ENCODE data around the gene CACYBP. TPM values are rescaled to one million over a fixed set of nuclear protein-coding genes. Genes with fewer than 3 reads are reported as not detected.

Gene CACYBP
- total and polyA plus RNA-seq, 4 donors = 40.6 to 219 (median 65.1) TPM

DNA sequence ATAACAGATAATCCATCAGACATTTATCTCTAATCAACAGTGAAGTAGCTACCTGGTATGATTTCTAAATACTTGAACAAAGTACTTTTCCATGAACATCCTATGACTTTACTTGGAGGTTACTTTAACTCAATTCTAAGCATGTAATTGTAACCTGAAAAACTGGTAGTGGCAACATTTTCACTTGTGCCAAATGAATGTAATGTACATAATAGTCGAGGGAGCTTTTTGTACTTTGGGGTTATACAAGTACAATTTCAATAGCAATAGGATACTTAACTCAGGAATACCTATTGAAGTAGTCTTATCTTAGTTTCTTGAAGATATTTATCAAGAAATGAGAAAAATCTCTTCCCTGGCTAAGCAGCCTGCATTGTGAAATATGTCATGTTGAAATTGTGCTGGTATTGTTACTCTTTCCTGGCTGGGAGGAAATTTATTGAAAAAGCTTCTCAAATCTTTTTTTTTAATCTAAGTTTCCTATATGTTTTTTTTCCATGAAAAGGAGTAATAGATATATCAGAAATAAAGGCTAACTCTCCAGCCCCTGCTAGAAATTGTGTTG lies 33.7 kb upstream of the CACYBP start:
- no peak overlapping the region for H3K27ac ChIP-seq (ENCODE audit: low read depth in 1 of 2, low read length in 1 of 2)
- ATAC-seq (ENCODE audit: insufficient read depth, low FRiP score) = peak; percentile 42
- H3K9me3 ChIP-seq (ENCODE audit: control insufficient read depth in 4 of 4, insufficient read depth in 3 of 4, low read length in 3 of 4) = no peaks in the 10 kb centered on the region
- no peak overlapping the region for H3K4me3 ChIP-seq
- TF ChIP-seq, protein P1, sequence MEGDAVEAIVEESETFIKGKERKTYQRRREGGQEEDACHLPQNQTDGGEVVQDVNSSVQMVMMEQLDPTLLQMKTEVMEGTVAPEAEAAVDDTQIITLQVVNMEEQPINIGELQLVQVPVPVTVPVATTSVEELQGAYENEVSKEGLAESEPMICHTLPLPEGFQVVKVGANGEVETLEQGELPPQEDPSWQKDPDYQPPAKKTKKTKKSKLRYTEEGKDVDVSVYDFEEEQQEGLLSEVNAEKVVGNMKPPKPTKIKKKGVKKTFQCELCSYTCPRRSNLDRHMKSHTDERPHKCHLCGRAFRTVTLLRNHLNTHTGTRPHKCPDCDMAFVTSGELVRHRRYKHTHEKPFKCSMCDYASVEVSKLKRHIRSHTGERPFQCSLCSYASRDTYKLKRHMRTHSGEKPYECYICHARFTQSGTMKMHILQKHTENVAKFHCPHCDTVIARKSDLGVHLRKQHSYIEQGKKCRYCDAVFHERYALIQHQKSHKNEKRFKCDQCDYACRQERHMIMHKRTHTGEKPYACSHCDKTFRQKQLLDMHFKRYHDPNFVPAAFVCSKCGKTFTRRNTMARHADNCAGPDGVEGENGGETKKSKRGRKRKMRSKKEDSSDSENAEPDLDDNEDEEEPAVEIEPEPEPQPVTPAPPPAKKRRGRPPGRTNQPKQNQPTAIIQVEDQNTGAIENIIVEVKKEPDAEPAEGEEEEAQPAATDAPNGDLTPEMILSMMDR (IDR thresholded peaks at IDR 0.05; ENCODE audit: control extremely low read depth, extremely low read depth) = no peak
- no peak overlapping the region for H3K9ac ChIP-seq (ENCODE audit: insufficient read depth in 1 of 2, low read length in 2 of 2)
- DNase-seq = peak in 2 of 3 donors; percentile 72 to 86
- peaks cover 0 to 5% (median 0%) of the 10 kb centered on the region in 4 donors for H3K36me3 ChIP-seq (ENCODE audit: control insufficient read depth in 4 of 4, insufficient read depth in 4 of 4, low read length in 4 of 4)
- 28 to 55% methylated on average over 1 of the region's 1 CpG for WGBS, 2 donors
- H3K27me3 ChIP-seq (ENCODE audit: control insufficient read depth in 3 of 3, insufficient read depth in 3 of 3, low read length in 2 of 3) = no peaks in the 10 kb centered on the region
- H3K4me1 ChIP-seq (ENCODE audit: control insufficient read depth in 5 of 5, insufficient read depth in 5 of 5, low read length in 5 of 5) = peaks cover 5 to 36% (median 28%) of the 10 kb centered on the region in 5 donors

DNA sequence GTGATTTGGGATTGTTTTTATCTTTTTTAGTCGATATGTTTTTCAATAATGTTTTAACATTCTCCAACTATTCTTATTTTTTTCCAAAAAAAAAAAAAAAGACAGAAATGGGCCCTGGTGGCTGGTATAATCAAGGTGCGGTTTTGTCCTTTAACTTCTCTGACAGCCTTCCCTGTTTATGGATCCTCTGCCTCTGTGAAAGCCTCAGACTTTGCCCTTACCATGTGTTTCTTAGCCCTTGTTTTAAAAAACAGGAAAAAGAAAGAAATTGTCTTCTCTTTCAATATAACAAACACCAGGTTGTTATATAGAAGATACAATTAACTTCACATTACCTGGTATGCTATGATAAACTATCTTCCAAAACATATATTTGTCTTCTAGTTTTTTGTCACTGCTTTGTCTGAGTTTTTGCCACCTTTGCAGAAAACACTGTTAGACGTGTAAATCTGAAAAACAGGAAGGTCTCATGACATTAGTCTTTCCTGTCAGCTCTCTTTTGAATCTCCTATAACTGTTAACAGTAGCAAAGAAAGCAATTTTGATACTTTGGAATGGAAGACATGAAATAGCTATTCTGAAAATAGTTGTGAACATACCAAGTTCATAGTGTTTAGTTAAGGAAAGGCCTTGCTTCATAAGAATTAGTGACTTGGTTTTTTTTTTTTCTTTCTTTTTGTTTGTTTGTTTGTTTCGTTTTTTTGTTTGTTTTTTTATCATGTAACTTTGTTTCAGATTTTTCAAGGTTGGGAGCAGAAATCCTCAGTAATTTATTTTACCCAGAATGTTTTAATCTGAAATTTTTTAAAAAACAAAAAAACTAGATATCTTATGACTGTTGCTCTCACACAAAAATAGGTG lies 31.7 kb upstream of the CACYBP start:
- Histone ChIP-seq H3K4me1 (ENCODE audit: control insufficient read depth in 5 of 5, insufficient read depth in 5 of 5, low read length in 5 of 5) (peaks cover 5 to 41% (median 27%) of the 10 kb centered on the region in 5 donors), H3K27me3 (ENCODE audit: control insufficient read depth in 3 of 3, insufficient read depth in 3 of 3, low read length in 2 of 3) (no peaks in the 10 kb centered on the region), H3K9me3 (ENCODE audit: control insufficient read depth in 4 of 4, insufficient read depth in 3 of 4, low read length in 3 of 4) (no peaks in the 10 kb centered on the region), H3K27ac (ENCODE audit: low read depth in 1 of 2, low read length in 1 of 2) (no peak overlapping the region), H3K4me3 (no peak overlapping the region), H3K9ac (ENCODE audit: insufficient read depth in 1 of 2, low read length in 2 of 2) (no peak overlapping the region), H3K36me3 (ENCODE audit: control insufficient read depth in 4 of 4, insufficient read depth in 4 of 4, low read length in 4 of 4) (peaks cover 0 to 5% (median 0%) of the 10 kb centered on the region in 4 donors)
- TF ChIP-seq, protein P1 (IDR thresholded peaks at IDR 0.05; ENCODE audit: control extremely low read depth, extremely low read depth) = no peak
- no peak for DNase-seq
- no peak for ATAC-seq (ENCODE audit: insufficient read depth, low FRiP score)
- 55 to 58% methylated on average over 4 of the region's 4 CpGs for WGBS, 2 donors

DNA sequence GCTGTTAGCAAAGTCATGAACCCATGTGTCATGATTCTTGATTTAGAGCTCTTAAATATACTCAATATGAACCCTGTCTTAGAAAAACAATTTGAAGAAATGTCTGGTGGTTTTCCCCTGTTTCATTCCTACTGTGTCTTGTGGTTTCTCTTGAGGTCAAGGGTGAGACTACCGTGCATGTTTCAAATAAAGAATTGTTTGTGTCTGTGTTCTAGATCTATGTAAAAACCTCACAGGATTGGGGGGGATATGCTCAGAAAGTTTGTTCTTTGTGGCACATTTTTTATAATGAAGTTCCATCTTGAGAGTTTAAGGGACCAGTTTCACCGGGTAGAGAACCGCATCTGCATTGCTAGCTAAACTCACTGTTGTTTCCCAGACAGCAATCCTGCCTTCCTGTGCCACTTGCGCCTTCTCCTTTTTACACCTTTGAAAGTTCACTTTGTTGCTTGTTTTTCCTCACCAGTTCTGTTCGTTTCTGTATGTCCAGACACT lies 30.9 kb upstream of the CACYBP start:
- no peak overlapping the region for H3K9ac ChIP-seq (ENCODE audit: insufficient read depth in 1 of 2, low read length in 2 of 2)
- H3K9me3 ChIP-seq (ENCODE audit: control insufficient read depth in 4 of 4, insufficient read depth in 3 of 4, low read length in 3 of 4) = no peaks in the 10 kb centered on the region
- WGBS, 2 donors = 32 to 49% methylated on average over 5 of the region's 5 CpGs
- H3K27ac ChIP-seq (ENCODE audit: low read depth in 1 of 2, low read length in 1 of 2) = peak overlapping the region in 1 of 2 donors; percentile 37
- DNase-seq (no peak), ATAC-seq (ENCODE audit: insufficient read depth, low FRiP score) (no peak)
- H3K36me3 ChIP-seq (ENCODE audit: control insufficient read depth in 4 of 4, insufficient read depth in 4 of 4, low read length in 4 of 4) = peaks cover 0 to 5% (median 0%) of the 10 kb centered on the region in 4 donors
- peaks cover 5 to 35% (median 23%) of the 10 kb centered on the region in 5 donors for H3K4me1 ChIP-seq (ENCODE audit: control insufficient read depth in 5 of 5, insufficient read depth in 5 of 5, low read length in 5 of 5)
- no peak overlapping the region for H3K4me3 ChIP-seq
- H3K27me3 ChIP-seq (ENCODE audit: control insufficient read depth in 3 of 3, insufficient read depth in 3 of 3, low read length in 2 of 3) = no peaks in the 10 kb centered on the region
- TF ChIP-seq, protein P1 (IDR thresholded peaks at IDR 0.05; ENCODE audit: control extremely low read depth, extremely low read depth) = no peak
